Right atrium auricular region (tissue), 2 donors: Measurements from ENCODE around the gene CELSR2. TPM values are rescaled to one million over a fixed set of nuclear protein-coding genes. Genes with fewer than 3 reads are reported as not detected.

ENCODE experiments used
- DNase-seq: peaks from one replicate; pipeline ENCODE4 v3.0.0-alpha.2; 2019; ENCODE audit warnings: low spot score
- H3K27ac ChIP-seq, 2 donors: fragments of 200-600 bp; sonication (generic); 1 replicate in 1 of 2; 2 replicates in 1 of 2; pipeline ENCODE4 v1.5.1; 2016 to 2019
- H3K27me3 ChIP-seq, 2 donors: fragments of 200-600 bp; sonication (generic); one replicate each; pipeline versions ENCODE4 v1.5.1 to v1.6.0; 2017 to 2019
- H3K36me3 ChIP-seq: fragments of 200-600 bp; sonication (generic); one replicate; pipeline ENCODE4 v1.5.1; 2016
- H3K4me1 ChIP-seq, 2 donors: fragments of 200-600 bp; sonication (generic); one replicate each; pipeline versions ENCODE4 v1.5.1 to v1.6.0; 2017 to 2019
- H3K4me3 ChIP-seq, 2 donors: fragments of 200-600 bp; sonication (generic); 1 replicate in 1 of 2; 2 replicates in 1 of 2; pipeline ENCODE4 v1.5.1; 2017 to 2019; ENCODE audit warnings: mild to moderate bottlenecking in 1 of 2, moderate library complexity in 1 of 2
- H3K9me3 ChIP-seq, 2 donors: fragments of 200-600 bp; sonication (generic); one replicate each; pipeline ENCODE4 v1.5.1; 2019
- total RNA-seq, 2 donors: library from RNA; depleted of rRNA; stranded (reverse); fragments of >200 nt; gene quantifications; one replicate each; pipeline ENCODE4 v1.1.0, GENCODE V29; 2016
- TF ChIP-seq, protein P1 (sequence below), 2 donors: fragments of 200-600 bp; sonication (generic); IDR thresholded peaks; one replicate each; pipeline ENCODE4 v1.5.1; 2019; ENCODE audit warnings: antibody characterized with exemption in 2 of 2

The CELSR2 gene
- total RNA-seq, 2 donors from 2014 or later = 20.2 to 23.7 TPM

DNA sequence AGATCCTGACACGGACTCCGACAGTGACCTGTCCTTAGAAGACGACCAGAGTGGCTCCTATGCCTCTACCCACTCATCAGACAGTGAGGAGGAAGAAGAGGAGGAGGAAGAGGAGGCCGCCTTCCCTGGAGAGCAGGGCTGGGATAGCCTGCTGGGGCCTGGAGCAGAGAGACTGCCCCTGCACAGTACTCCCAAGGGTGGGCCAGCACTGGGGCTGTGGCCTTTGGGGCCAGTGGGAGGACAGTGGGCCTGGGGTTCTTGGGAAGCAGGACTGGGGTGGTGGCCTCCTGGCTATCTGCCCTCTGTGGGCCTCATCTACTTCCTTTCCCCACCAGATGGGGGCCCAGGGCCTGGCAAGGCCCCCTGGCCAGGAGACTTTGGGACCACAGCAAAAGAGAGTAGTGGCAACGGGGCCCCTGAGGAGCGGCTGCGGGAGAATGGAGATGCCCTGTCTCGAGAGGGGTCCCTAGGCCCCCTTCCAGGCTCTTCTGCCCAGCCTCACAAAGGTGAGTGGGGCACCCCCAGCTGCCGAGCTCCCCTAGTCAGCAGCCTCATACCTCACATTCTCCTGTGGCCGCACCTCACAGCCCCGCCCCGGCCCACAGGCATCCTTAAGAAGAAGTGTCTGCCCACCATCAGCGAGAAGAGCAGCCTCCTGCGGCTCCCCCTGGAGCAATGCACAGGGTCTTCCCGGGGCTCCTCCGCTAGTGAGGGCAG, 23.6 kb downstream of the CELSR2 start:
- Histone ChIP-seq H3K36me3 (no peaks in the 10 kb centered on the region), H3K27ac (no peak overlapping the region)

DNA sequence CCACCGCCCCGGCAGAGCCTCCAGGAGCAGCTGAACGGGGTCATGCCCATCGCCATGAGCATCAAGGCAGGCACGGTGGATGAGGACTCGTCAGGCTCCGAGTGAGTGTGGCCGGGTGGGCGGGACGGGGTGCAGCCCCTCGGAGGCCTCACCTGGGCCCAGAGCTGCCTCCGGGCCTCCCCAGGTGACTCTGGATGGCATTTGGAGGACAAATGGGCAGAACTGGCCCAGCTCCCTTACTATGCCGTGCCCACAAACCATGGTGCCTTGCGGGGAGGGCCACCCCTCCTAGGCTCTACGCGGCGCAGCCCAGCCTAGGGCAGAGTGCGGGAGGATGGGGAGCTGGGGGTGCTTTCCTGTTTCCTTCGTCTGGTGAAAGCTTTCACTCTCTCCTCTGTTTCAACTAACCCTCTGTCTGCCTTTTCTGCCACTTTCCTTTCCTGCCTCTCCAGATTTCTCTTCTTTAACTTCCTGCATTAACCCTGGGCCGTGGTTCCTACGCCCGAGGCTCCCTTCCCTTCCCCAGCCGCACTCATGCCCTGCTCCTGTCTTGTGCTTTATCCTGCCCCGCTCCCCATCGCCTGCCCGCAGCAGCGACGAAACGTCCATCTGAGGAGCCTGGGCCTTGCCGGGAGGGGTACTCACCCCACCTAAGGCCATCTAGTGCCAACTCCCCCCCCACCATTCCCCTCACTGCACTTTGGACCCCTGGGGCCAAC, 24.4 kb downstream of the CELSR2 start:
- Histone ChIP-seq H3K27me3 (no peaks in the 10 kb centered on the region), H3K9me3 (no peaks in the 10 kb centered on the region), H3K36me3 (no peaks in the 10 kb centered on the region), H3K27ac (no peak overlapping the region), H3K4me3 (no peak overlapping the region), H3K4me1 (peaks cover 0 to 4% of the 10 kb centered on the region in 2 donors)
- TF ChIP-seq, protein P1, sequence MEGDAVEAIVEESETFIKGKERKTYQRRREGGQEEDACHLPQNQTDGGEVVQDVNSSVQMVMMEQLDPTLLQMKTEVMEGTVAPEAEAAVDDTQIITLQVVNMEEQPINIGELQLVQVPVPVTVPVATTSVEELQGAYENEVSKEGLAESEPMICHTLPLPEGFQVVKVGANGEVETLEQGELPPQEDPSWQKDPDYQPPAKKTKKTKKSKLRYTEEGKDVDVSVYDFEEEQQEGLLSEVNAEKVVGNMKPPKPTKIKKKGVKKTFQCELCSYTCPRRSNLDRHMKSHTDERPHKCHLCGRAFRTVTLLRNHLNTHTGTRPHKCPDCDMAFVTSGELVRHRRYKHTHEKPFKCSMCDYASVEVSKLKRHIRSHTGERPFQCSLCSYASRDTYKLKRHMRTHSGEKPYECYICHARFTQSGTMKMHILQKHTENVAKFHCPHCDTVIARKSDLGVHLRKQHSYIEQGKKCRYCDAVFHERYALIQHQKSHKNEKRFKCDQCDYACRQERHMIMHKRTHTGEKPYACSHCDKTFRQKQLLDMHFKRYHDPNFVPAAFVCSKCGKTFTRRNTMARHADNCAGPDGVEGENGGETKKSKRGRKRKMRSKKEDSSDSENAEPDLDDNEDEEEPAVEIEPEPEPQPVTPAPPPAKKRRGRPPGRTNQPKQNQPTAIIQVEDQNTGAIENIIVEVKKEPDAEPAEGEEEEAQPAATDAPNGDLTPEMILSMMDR (IDR thresholded peaks at IDR 0.05) = no peak
- no peak for DNase-seq

More for the DNA sequence above, 23.6 kb downstream of the CELSR2 start:
- Histone ChIP-seq H3K4me3 (no peak overlapping the region), H3K9me3 (no peaks in the 10 kb centered on the region), H3K27me3 (no peaks in the 10 kb centered on the region), H3K4me1 (peaks cover 0 to 4% of the 10 kb centered on the region in 2 donors)
- TF ChIP-seq, protein P1 (IDR thresholded peaks at IDR 0.05) = no peak
- DNase-seq = no peak

DNA sequence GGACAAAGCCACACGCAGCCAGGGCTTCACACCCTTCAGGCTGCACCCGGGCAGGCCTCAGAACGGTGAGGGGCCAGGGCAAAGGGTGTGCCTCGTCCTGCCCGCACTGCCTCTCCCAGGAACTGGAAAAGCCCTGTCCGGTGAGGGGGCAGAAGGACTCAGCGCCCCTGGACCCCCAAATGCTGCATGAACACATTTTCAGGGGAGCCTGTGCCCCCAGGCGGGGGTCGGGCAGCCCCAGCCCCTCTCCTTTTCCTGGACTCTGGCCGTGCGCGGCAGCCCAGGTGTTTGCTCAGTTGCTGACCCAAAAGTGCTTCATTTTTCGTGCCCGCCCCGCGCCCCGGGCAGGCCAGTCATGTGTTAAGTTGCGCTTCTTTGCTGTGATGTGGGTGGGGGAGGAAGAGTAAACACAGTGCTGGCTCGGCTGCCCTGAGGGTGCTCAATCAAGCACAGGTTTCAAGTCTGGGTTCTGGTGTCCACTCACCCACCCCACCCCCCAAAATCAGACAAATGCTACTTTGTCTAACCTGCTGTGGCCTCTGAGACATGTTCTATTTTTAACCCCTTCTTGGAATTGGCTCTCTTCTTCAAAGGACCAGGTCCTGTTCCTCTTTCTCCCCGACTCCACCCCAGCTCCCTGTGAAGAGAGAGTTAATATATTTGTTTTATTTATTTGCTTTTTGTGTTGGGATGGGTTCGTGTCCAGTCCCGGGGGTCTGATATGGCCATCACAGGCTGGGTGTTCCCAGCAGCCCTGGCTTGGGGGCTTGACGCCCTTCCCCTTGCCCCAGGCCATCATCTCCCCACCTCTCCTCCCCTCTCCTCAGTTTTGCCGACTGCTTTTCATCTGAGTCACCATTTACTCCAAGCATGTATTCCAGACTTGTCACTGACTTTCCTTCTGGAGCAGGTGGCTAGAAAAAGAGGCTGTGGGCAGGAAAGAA, 25.5 kb downstream of the CELSR2 start:
- H3K27ac ChIP-seq = no peak overlapping the region
- TF ChIP-seq, protein P1 (IDR thresholded peaks at IDR 0.05) = no peak
- H3K36me3 ChIP-seq = no peaks in the 10 kb centered on the region
- H3K9me3 ChIP-seq = no peaks in the 10 kb centered on the region
- no peak overlapping the region for H3K4me3 ChIP-seq
- DNase-seq = peak; percentile 68
- H3K4me1 ChIP-seq = peaks cover 0 to 4% of the 10 kb centered on the region in 2 donors
- no peaks in the 10 kb centered on the region for H3K27me3 ChIP-seq

DNA sequence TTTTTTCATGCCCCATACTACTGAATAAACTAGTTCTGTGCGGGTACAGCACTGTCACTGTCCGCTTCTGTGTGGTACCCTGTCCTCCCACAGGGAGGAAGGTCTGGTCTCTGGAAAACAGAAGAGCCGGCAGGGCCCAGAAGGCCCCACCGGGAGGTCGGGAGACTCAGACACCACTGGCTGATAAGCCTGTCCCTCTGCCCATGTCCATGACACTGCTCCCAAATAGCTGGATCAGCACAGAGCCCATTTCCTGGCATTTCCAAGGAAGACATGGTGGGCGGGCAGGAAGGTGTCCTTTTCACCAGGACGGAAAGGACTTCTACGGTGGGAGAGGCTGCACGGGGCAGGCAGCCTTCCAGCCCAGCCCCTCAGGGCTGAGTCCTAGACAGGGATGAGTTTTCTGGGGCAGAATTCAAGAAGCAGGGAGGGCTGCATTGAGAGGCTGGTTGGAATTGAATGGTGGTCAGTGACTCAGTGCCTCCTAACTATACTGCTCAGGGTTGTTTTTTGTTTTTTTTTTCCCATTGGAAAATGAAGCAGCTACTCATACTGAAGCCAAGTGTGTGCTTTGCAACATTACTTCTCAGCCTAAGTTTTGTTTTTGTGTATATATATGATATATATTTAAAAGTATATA, 26.5 kb downstream of the CELSR2 start:
- Histone ChIP-seq H3K4me3 (no peak overlapping the region), H3K4me1 (peaks cover 0 to 4% of the 10 kb centered on the region in 2 donors), H3K27me3 (no peaks in the 10 kb centered on the region), H3K27ac (no peak overlapping the region), H3K9me3 (no peaks in the 10 kb centered on the region), H3K36me3 (no peaks in the 10 kb centered on the region)
- TF ChIP-seq, protein P1 (IDR thresholded peaks at IDR 0.05) = no peak
- DNase-seq = no peak
